Measurements from ENCODE around the gene SFXN2.

DNA sequence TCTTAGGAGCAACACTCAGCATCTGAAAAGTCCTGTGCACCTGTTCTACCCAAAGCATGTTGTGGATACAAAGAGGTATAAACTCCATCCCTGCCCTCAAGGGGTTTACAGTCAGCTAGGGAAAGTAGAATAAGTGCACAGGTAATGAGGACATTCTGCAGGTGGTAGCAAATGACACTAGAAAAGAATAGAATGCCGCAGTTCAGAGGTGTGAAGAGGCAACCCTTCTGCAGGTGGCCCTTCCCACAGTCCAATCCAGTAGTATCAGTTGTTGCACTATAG is 66.0 kb downstream of the SFXN2 start:
- TF ChIP-seq, protein P1, sequence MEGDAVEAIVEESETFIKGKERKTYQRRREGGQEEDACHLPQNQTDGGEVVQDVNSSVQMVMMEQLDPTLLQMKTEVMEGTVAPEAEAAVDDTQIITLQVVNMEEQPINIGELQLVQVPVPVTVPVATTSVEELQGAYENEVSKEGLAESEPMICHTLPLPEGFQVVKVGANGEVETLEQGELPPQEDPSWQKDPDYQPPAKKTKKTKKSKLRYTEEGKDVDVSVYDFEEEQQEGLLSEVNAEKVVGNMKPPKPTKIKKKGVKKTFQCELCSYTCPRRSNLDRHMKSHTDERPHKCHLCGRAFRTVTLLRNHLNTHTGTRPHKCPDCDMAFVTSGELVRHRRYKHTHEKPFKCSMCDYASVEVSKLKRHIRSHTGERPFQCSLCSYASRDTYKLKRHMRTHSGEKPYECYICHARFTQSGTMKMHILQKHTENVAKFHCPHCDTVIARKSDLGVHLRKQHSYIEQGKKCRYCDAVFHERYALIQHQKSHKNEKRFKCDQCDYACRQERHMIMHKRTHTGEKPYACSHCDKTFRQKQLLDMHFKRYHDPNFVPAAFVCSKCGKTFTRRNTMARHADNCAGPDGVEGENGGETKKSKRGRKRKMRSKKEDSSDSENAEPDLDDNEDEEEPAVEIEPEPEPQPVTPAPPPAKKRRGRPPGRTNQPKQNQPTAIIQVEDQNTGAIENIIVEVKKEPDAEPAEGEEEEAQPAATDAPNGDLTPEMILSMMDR (conservative IDR thresholded peaks at IDR 0.05; ENCODE audit: low read length), result no peak
- no peak for TF ChIP-seq EZH2phosphoT487 (IDR thresholded peaks at IDR 0.05; ENCODE audit: borderline replicate concordance, low read depth, low read length)
